Fibroblast of pulmonary artery (primary cell): ENCODE data around the gene SBSN.
A peak's percentile ranks its signal among the peaks of the same experiment; 100 is the strongest.

ENCODE experiments used
- DNase-seq: peaks from one replicate; pipeline ENCODE4 v3.0.0-alpha.2; 2010; ENCODE audit warnings: low read depth
- H3K4me3 ChIP-seq: replicated peaks from 2 replicates; pipeline ENCODE4 v1.5.1; 2011; ENCODE audit warnings: low read depth, mild to moderate bottlenecking, control low read depth, low read length, moderate library complexity
- TF ChIP-seq, protein P1 (sequence below): IDR thresholded peaks from 2 replicates; pipeline ENCODE4 v1.5.1; 2011; ENCODE audit warnings: mild to moderate bottlenecking, control low read depth, low read length, inconsistent platforms; ENCODE audit errors: missing control alignments

The SBSN gene

DNA sequence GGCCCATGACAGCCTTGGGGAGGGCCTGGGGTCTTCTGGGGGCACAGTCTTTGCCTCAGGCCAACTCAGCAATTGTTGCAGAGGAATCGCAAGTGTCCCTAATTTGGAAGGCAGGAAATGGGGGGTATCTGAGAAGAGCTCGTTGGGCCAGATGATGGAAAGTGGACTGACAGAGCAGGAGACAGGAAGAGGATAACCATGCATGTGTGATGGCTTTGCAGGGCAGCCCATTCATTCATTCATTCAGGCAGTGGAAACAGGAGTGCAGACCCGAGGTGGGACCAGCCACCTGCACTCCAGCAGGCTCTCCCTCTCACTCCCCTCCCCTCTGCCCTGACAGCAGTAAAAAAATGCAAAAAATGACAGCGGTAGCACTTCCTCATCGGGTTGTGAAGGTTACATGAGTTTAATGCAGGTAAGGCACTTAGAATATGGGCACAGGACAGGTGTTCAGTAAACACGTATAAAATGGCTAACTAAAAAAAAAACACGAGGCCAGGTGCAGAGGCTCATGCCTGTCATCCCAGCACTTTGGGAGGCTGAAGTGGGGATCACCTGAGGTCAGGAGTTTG lies 12.3 kb upstream of the SBSN start:
- TF ChIP-seq, protein P1, sequence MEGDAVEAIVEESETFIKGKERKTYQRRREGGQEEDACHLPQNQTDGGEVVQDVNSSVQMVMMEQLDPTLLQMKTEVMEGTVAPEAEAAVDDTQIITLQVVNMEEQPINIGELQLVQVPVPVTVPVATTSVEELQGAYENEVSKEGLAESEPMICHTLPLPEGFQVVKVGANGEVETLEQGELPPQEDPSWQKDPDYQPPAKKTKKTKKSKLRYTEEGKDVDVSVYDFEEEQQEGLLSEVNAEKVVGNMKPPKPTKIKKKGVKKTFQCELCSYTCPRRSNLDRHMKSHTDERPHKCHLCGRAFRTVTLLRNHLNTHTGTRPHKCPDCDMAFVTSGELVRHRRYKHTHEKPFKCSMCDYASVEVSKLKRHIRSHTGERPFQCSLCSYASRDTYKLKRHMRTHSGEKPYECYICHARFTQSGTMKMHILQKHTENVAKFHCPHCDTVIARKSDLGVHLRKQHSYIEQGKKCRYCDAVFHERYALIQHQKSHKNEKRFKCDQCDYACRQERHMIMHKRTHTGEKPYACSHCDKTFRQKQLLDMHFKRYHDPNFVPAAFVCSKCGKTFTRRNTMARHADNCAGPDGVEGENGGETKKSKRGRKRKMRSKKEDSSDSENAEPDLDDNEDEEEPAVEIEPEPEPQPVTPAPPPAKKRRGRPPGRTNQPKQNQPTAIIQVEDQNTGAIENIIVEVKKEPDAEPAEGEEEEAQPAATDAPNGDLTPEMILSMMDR = no peak
- H3K4me3 ChIP-seq = no peak overlapping the region
- no peak for DNase-seq

DNA sequence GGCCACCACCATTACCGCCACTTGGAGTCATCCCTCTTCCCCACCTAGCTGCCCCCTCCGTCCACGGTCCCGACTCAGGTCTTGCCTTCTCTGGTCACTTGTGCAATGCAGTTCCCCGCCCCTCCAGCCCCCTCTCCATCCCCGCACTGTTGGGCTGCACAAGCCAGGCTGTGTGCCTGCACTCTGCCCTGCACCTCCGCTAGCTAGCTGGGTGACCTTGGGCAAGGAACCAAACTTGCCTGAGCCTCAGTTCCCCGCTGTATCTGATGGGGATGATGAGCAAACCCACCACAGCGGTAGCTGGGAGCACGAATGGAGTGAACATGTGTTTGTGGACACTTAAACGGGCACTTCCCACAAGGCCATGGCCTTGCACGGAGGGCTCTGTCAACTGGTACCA lies 11.7 kb upstream of the SBSN start:
- H3K4me3 ChIP-seq = no peak overlapping the region
- TF ChIP-seq, protein P1 = no peak
- no peak for DNase-seq

DNA sequence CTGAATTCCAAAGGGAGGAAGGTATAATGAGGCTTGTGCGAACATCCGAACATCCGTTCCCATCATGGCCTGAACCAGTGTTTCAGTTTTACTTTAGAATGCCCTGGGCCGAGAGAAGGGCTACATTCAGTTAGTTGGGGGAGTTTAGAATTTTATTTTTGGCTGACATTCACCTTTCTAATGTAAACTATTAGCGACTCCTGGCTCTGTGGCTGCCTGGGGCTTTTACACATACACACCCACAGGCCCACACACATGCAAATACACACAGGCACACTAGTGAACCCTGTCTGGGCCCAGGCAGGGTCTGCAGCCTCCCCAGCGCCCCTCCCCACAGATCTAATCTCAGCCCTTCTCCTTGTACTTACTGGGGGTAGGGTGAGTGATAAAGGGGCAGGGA lies 11.2 kb upstream of the SBSN start:
- no peak for DNase-seq
- TF ChIP-seq, protein P1 = no peak
- no peak overlapping the region for H3K4me3 ChIP-seq

DNA sequence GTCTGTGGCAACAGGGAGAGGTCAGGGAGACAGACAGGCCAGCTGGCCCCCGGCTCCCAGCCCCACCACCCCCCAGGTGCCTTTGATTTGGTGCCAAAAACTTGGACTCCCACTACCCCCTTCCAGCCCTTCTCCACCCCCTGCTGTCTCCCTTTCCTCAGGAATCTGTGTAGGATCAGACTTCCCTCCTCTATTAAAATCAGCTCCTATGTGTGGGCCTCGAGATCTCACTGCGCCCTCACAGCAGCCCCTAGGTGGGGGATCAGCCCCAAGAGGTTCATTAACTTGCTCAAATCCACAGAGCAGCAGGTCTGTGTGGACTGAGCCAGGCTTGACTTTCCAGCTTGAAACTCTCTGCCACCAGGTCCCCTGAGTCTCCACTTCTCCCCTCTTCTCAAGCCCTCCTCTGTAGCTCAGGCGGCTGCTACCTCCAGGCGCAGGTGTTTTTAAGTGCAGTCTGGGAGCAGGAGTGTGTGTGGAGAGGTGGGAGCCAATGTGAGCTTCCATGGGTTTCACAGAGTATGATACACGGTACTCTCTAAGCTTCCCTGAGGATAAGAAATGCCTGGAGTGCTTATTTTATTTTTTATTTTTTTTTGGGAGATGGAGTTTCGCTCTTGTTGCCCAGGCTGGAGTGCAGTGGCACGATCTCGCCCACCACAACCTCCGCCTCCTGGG lies 6.8 kb upstream of the SBSN start:
- no peak overlapping the region for H3K4me3 ChIP-seq
- TF ChIP-seq, protein P1 = no peak

DNA sequence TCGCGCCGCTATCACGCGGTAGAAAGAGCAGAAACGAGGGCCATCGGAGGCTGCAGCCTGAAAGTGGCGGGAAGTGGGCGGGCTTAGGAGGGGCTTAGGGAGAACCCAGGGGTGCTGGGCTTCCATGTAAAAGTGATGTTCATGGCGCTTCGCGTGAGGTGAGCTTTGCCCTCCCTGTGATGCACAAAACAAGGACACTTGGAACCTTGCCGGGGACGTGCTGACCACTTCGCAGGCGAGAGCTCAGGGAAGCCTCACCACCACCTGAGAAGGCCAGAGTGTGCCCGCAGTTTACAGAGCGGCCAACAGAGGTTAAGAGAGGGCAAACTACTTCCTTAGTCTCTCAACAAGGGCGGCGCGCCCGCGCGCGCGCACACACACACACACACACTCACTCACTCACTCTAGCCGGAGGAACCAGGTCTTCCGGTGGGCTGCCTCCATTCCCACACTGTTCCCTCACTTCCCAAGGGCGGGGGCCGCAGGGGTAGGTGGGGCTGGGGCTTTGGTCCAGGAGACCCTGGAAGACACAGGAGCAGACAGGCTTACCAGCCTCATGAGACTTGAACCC lies 5.8 kb upstream of the SBSN start:
- TF ChIP-seq, protein P1 = no peak
- peak; percentile 25 for DNase-seq
- H3K4me3 ChIP-seq = no peak overlapping the region

More for the DNA sequence above, 6.8 kb upstream of the SBSN start:
- no peak for DNase-seq

DNA sequence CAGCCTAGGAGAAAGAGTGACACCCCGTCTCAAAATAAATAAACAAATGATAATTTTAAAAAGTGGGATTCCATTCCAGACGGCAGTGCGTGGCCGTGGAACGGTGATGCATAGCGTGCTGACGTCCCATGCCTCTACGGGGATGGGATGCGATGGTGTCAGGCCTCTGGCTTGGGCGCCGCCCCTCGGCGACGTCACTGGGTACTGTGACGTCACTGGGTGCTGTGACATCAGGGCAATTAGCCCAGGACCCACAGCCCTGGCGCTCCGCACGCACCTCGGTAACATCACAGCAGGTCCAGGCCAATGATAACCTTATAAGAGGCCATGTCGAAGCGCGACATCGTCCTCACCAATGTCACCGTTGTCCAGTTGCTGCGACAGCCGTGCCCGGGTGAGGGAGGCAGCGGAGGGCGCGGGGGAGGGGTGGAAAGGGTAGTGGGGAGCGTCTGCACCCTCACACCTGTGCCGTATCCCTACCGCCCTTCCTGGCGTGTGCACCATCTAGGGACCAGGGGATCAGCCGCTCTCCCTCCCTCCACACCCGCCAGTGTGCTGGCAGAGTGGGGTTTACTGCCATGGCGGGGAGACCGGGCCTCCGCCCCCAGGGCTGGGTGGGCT lies 5.2 kb upstream of the SBSN start, which contains the start of gene GAPDHS:
GAPDHS (plus strand) TSS at position 256 of the 621 bp plus-strand sequence; CDS start at position 328, 72 bp downstream.
- no peak for DNase-seq
- TF ChIP-seq, protein P1 = no peak
- no peak within 1 kb of the TSS for H3K4me3 ChIP-seq
